Stimulated activated CD4-positive, alpha-beta T cell treated with anti-CD3 and anti-CD28 coated beads, Interleukin-1b, Interleukin-23, amount 100 ng/mL, for 1 hour (primary cell): ENCODE results near the gene CSTPP1.
"Not testable (repeated sequence)": the region's sequence is repeated elsewhere in the genome, so short reads cannot be mapped to it uniquely, and the experiment has no call there.

Experiments
- DNase-seq, 2 donors: peaks; one replicate each; pipeline ENCODE4 v3.0.0-alpha.2; 2020; ENCODE audit warnings: low read depth in 2 of 2

The CSTPP1 gene

GRCh38 chr11:47099214-47099917 lies 162.8 kb downstream of the CSTPP1 start:
- DNase-seq, result no peak

GRCh38 chr11:47099918-47100315 lies 163.4 kb downstream of the CSTPP1 start:
- DNase-seq, result no peak

GRCh38 chr11:47101406-47101805 lies 164.8 kb downstream of the CSTPP1 start:
- DNase-seq, result no peak

- DNase-seq, result no peak
Observed at GRCh38 chr11:47104261-47104950, 167.8 kb downstream of the CSTPP1 start.

GRCh38 chr11:47105541-47105940 lies 169.0 kb downstream of the CSTPP1 start:
- no peak for DNase-seq

DNA sequence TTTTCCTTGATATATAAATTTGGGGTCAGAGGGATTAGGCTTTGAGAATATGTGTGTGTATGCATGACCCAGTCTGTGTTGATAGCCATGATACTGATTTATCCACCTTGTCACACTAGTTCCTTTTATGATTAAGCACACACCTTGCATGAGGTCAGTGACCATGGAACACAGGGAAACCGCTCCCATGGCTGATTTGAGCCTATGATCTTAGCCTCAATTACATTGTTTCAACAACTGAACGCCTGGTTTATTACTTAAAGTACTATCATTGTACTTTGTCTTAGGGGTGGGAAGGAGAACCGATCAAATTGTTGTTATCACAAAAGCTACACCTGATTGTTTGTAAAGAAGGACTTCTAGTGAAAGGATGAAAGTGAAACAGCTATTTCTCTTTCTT lies 169.4 kb downstream of the CSTPP1 start:
- DNase-seq, result no peak

GRCh38 chr11:47106798-47107411 lies 170.3 kb downstream of the CSTPP1 start:
- no peak for DNase-seq

DNA sequence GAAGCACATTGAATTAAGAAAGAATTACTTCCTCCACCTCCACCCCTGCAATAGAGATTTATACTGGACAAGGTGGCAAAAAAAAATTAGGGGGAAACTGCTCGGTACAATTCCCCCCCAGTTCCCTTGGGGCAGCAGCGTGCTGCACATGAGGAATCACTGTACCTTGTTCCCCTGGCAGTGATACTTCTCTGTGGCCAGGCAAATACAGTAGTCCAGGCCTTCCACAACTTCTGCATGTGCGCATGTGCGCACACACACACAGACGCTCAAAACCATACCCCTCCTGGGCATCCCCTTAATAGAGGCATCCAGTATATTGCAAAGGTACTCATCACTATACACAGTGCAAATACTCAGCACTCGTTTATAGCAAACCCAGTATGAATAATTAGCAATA lies 171.2 kb downstream of the CSTPP1 start:
- no peak for DNase-seq

DNA sequence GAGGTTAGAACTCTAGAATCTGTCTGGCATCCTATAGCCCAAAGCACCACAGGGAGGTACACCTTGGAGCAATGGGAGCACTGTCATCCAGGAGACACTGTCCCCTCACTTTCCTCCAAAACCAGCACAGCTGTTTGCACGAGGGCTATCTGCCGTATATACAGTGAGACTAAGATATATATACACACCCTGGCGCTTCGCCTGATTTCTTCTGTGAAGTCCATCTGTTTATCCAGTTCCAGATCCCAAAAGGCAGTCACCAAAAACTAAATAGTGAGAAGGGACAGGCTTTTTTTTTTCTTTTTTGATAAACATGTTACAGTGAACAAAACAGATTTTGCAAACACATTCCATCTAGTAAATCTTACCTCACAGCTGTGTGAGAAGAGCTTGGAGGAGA lies 171.7 kb downstream of the CSTPP1 start:
- no peak for DNase-seq

DNA sequence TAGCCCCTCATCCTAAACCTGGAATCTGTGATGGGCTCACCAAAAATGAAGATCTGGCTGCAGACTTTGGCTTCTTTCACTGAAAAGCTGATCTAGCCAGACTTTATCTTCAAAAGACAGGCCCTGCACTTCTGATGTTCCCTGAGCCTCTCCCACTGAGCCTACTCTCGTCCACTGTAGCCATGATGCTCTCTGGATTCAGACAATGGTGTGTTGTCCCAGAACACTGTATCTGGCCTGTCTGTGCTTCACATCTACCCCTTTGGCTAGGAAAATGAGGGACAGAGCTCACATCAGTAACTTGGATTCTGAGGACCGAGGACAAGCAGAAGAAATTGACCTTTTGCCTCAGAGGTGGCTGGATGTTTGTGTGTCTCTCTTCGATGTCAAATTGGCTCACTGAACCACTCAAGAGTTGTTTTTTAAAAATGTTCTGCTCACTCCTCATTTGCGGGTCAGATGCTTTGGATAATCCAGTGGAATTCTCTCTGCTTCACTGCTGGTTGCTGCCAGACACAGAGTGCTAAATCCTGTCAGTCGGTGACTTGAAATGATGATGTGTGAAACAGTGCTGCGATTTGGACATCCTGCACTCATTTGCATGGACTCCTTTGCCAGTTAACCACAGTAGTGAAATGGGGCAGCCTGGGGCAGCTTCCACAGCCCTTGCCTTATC lies 172.6 kb downstream of the CSTPP1 start:
- DNase-seq, result no peak

- no peak for DNase-seq
Observed at GRCh38 chr11:47109727-47110246, 173.2 kb downstream of the CSTPP1 start.

DNA sequence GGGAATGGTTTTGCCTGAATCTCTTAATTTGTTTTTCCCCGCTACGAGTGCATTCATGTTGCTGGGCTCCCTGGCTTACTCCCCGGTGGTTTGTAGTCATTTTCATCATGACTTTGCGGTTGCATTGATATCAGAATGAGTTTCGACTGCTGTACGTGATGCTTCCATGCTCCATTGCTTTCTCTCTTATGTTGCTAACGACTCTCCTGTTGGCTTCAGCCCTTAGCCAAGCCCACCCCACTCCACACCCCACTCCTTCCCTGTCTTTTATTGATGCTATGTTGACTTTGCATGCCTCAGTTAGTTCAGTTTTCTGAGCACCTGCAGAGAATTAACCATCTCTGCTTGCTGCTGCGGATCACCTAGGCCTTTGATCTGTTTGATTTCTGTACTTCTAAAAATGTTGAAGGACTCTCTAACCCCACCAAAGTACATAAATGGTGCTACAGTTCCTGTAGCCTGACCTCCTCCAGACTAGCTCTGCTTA lies 174.8 kb downstream of the CSTPP1 start:
- no peak for DNase-seq

- not testable (repeated sequence) for DNase-seq
Observed at GRCh38 chr11:47112941-47113340, 176.4 kb downstream of the CSTPP1 start.

GRCh38 chr11:47118958-47119688 lies 182.6 kb downstream of the CSTPP1 start:
- peak in 1 of 2 donors; percentile 16 for DNase-seq

DNA sequence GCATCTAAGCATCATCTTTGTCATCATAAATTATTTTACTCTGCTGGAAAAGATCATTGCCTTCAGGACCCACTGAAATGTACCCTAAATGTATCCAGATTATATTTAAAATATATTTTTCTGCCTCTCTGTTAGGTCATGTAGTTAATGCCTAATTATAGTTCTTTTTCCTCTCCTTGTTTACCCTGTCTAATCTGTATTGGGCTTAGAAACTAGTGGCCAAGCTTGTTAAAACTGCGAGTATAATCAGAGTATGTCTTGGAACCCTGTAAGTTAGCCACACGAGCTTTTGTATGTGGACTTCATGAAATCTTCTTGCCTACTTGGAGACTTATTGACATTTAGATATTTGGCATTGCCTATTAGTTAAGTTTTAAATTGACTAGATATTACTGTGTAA lies 184.5 kb downstream of the CSTPP1 start:
- DNase-seq, result no peak

GRCh38 chr11:47121731-47122130 lies 185.2 kb downstream of the CSTPP1 start:
- DNase-seq, result no peak

GRCh38 chr11:47123094-47123493 lies 186.5 kb downstream of the CSTPP1 start:
- DNase-seq, result no peak

- DNase-seq, result no peak
Observed at GRCh38 chr11:47124675-47125074, 188.1 kb downstream of the CSTPP1 start.

DNA sequence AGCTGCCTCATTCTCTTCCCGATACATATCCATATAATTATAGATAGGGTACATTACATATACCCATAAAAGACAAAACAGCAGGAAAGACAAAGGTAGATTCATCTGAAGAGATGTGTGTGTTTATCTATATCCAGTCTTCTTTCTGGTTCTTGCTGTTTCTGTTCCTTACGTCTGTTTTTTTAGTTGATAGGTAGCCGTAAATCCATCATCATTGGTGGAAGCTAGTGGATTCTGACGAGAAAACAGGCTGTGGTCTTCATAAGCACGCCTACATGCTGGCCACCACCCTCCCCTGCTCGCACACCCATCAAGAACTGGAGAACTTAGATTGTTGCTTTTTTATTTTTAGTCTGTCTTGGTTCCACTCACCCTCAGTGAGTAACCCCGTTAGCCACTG lies 188.5 kb downstream of the CSTPP1 start:
- DNase-seq, result no peak

- DNase-seq, result no peak
Observed at GRCh38 chr11:47127213-47127612, 190.7 kb downstream of the CSTPP1 start.

DNA sequence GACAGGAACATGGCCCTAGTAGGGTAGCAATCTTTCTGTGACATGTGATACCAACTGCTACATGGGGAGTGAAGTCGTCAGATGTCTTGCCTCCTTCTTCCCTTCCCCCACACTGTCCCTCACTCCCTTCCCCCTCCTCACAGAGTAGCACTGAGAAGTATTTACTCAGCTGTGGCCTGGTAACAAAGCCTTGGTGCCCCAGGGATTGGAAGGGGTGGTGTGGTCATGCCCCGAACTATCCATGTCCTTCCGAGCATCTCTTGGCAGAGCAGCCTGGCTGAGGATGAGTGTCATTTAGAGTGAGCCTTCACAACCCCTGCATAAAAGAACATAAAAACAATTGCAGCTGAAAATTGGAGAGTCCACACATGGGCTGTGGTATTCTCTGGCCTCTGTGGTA lies 194.0 kb downstream of the CSTPP1 start:
- no peak for DNase-seq
